SK-N-SH treated with all-trans-retinoic acid at 6 μM for 48 hours (cell line): ENCODE data around the gene NDUFA5.

Source experiments
- ATAC-seq: fragments of 200-7000 bp; cut with Tn5 transposase; 3 replicates; pipeline ENCODE4 v1.9.1; 2020; ENCODE audit warnings: mild to moderate bottlenecking, moderate library complexity
- ARNTL ChIP-seq: fragments of 450-650 bp; formaldehyde crosslinking; IDR thresholded peaks from 2 replicates; pipeline ENCODE4 v1.5.0; 2020; ENCODE audit warnings: low read depth, mild to moderate bottlenecking, moderate library complexity, borderline replicate concordance
- BACH2 ChIP-seq: fragments of 250-450 bp; sonication (Bioruptor Pico); IDR thresholded peaks from 2 replicates; pipeline ENCODE4 v1.9.0; 2021; ENCODE audit warnings: mild to moderate bottlenecking, borderline replicate concordance
- CSDC2 ChIP-seq: fragments of 250-450 bp; sonication (Bioruptor Pico); IDR thresholded peaks from 2 replicates; pipeline ENCODE4 v1.5.0; 2020; ENCODE audit warnings: mild to moderate bottlenecking, moderate library complexity
- ESRRG ChIP-seq: fragments of 250-450 bp; sonication (Bioruptor Pico); IDR thresholded peaks from 2 replicates; pipeline ENCODE4 v1.6.1; 2021; ENCODE audit warnings: mild to moderate bottlenecking
- GLIS3 ChIP-seq: fragments of 250-450 bp; sonication (Bioruptor Pico); IDR thresholded peaks from 2 replicates; pipeline ENCODE4 v1.5.0; 2020; ENCODE audit warnings: mild to moderate bottlenecking, moderate library complexity
- ISL1 ChIP-seq: fragments of 250-450 bp; sonication (Bioruptor Pico); IDR thresholded peaks from 2 replicates; pipeline ENCODE4 v2.1.2; 2022; ENCODE audit warnings: mild to moderate bottlenecking, moderate library complexity
- OSR1 ChIP-seq: fragments of 250-450 bp; sonication (Bioruptor Pico); IDR thresholded peaks from 2 replicates; pipeline ENCODE4 v1.8.0; 2022; ENCODE audit warnings: moderate library complexity, mild to moderate bottlenecking, inconsistent platforms
- PPARA ChIP-seq: fragments of 250-450 bp; sonication (Bioruptor Pico); IDR thresholded peaks from 2 replicates; pipeline ENCODE4 v1.5.0; 2020; ENCODE audit warnings: mild to moderate bottlenecking, borderline replicate concordance
- RARB ChIP-seq: fragments of 250-450 bp; sonication (Bioruptor Pico); IDR thresholded peaks from 2 replicates; pipeline ENCODE4 v1.8.0; 2021; ENCODE audit warnings: mild to moderate bottlenecking, moderate library complexity
- SNAI2 ChIP-seq: fragments of 250-450 bp; sonication (Bioruptor Pico); IDR thresholded peaks from 2 replicates; pipeline ENCODE4 v1.5.0; 2020; ENCODE audit warnings: mild to moderate bottlenecking, moderate library complexity
- TOX ChIP-seq: fragments of 250-450 bp; sonication (Bioruptor Pico); IDR thresholded peaks from 2 replicates; pipeline ENCODE4 v1.8.0; 2021; ENCODE audit warnings: mild to moderate bottlenecking, moderate library complexity, borderline replicate concordance
- ZC3H10 ChIP-seq: fragments of 250-450 bp; sonication (Bioruptor Pico); IDR thresholded peaks from 2 replicates; pipeline ENCODE4 v1.5.1; 2021; ENCODE audit warnings: mild to moderate bottlenecking, moderate library complexity
- ZFP3 ChIP-seq: fragments of 250-450 bp; sonication (Bioruptor Pico); IDR thresholded peaks from 2 replicates; pipeline ENCODE4 v1.5.0; 2020; ENCODE audit warnings: mild to moderate bottlenecking, moderate library complexity
- ZFP30 ChIP-seq: fragments of 450-650 bp; formaldehyde crosslinking; IDR thresholded peaks from 2 replicates; pipeline ENCODE4 v1.5.0; 2022; ENCODE audit warnings: mild to moderate bottlenecking, moderate library complexity
- ZNF565 ChIP-seq: fragments of 450-650 bp; formaldehyde crosslinking; conservative IDR thresholded peaks from 2 replicates; pipeline ENCODE4 v1.5.0; 2020; ENCODE audit warnings: low read depth, mild to moderate bottlenecking, moderate library complexity
- ZNF70 ChIP-seq: fragments of 450-650 bp; formaldehyde crosslinking; IDR thresholded peaks from 2 replicates; pipeline ENCODE4 v1.5.0; 2020; ENCODE audit warnings: mild to moderate bottlenecking, moderate library complexity
- ZNF8 ChIP-seq: fragments of 450-650 bp; formaldehyde crosslinking; IDR thresholded peaks from 2 replicates; pipeline ENCODE4 v1.5.0; 2020; ENCODE audit warnings: mild to moderate bottlenecking, moderate library complexity
- TF ChIP-seq, protein P1 (sequence below): fragments of 250-450 bp; sonication (Bioruptor Pico); IDR thresholded peaks from 2 replicates; pipeline ENCODE4 v1.5.1; 2020; ENCODE audit warnings: low read depth, mild to moderate bottlenecking, moderate library complexity
- TF ChIP-seq, protein P2 (sequence below): fragments of 250-450 bp; sonication (Bioruptor Pico); IDR thresholded peaks from 2 replicates; pipeline ENCODE4 v1.5.1; 2021; ENCODE audit warnings: mild to moderate bottlenecking, moderate library complexity
- TF ChIP-seq, protein P3 (sequence below): fragments of 250-450 bp; sonication (Bioruptor Pico); IDR thresholded peaks from 2 replicates; pipeline ENCODE4 v1.5.0; 2020; ENCODE audit warnings: mild to moderate bottlenecking, moderate library complexity
- TF ChIP-seq, protein P4 (sequence below): fragments of 250-450 bp; sonication (Bioruptor Pico); IDR thresholded peaks from 2 replicates; pipeline ENCODE4 v1.8.0; 2020; ENCODE audit warnings: mild to moderate bottlenecking, moderate library complexity, borderline replicate concordance

The NDUFA5 gene

DNA sequence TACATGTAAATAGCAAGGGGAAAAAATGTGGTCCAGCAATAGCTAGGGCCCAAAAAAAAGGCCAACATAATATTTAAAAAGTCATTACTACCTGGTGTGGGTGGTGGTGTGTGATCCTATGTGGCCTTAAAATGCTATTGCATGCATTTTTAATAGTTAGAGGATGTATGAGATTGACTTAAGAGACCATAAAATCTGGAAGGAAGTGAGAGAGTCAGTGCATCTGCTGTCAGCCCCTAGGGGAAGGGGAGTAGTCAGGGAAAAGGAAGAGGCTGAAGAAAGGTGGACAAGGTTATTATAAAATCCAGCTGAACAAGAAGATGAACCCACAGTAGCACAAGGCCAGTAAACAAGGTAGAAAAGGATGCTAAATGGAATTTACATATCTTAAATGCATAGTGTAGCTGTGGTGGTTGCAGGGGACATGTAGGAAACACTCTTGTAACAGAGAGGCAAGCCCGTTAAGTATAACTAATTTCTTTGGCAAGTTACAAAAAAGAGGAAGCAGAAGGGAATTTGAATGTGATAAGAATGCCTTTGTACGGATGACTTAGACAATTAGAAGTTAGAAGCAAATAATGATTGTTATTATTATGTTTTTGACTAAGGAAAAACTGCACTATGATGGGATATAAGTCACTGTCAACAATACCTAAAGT, 11.9 kb upstream of the NDUFA5 start:
- TF ChIP-seq, protein P1, sequence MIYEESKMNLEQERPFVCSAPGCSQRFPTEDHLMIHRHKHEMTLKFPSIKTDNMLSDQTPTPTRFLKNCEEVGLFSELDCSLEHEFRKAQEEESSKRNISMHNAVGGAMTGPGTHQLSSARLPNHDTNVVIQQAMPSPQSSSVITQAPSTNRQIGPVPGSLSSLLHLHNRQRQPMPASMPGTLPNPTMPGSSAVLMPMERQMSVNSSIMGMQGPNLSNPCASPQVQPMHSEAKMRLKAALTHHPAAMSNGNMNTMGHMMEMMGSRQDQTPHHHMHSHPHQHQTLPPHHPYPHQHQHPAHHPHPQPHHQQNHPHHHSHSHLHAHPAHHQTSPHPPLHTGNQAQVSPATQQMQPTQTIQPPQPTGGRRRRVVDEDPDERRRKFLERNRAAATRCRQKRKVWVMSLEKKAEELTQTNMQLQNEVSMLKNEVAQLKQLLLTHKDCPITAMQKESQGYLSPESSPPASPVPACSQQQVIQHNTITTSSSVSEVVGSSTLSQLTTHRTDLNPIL (CRISPR knock-in tag): no peak
- TF ChIP-seq SNAI2 (CRISPR knock-in tag) (no peak), PPARA (CRISPR knock-in tag) (no peak), ARNTL (CRISPR knock-in tag) (no peak), TOX (CRISPR knock-in tag) (no peak)
- no peak for ATAC-seq

DNA sequence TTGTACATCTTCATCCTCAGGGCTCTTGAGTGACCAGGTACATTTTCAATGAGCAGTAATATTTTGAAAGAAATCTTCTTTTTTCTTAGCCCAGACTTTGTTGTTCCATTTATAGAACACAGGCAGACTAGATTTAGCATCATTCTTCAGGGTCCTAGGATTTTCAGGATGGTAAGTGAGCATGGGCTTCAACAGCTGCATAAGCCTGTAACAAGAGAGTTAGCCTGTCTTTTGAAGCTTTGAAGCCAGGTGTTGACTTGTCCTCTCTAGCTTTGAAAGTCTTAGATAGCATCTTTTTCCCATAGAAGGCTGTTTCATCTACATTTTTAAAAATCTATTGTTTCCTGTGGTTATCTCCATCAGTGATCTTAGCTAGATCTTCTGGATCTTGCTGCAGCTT, 4.5 kb upstream of the NDUFA5 start:
- TF ChIP-seq BACH2 (no peak), GLIS3 (no peak), ISL1 (CRISPR knock-in tag) (no peak), TOX (CRISPR knock-in tag) (no peak), ZNF8 (no peak), PPARA (CRISPR knock-in tag) (no peak), ZC3H10 (CRISPR knock-in tag) (no peak), ZNF565 (CRISPR knock-in tag) (no peak), CSDC2 (CRISPR knock-in tag) (no peak), SNAI2 (CRISPR knock-in tag) (no peak), ARNTL (CRISPR knock-in tag) (no peak), ZNF70 (no peak), ESRRG (CRISPR knock-in tag) (no peak), RARB (CRISPR knock-in tag) (no peak), OSR1 (CRISPR knock-in tag) (no peak)
- TF ChIP-seq, protein P1 (CRISPR knock-in tag): no peak
- TF ChIP-seq, protein P2, sequence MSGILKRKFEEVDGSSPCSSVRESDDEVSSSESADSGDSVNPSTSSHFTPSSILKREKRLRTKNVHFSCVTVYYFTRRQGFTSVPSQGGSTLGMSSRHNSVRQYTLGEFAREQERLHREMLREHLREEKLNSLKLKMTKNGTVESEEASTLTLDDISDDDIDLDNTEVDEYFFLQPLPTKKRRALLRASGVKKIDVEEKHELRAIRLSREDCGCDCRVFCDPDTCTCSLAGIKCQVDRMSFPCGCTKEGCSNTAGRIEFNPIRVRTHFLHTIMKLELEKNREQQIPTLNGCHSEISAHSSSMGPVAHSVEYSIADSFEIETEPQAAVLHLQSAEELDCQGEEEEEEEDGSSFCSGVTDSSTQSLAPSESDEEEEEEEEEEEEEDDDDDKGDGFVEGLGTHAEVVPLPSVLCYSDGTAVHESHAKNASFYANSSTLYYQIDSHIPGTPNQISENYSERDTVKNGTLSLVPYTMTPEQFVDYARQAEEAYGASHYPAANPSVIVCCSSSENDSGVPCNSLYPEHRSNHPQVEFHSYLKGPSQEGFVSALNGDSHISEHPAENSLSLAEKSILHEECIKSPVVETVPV (CRISPR knock-in tag): no peak
- ATAC-seq: no peak

DNA sequence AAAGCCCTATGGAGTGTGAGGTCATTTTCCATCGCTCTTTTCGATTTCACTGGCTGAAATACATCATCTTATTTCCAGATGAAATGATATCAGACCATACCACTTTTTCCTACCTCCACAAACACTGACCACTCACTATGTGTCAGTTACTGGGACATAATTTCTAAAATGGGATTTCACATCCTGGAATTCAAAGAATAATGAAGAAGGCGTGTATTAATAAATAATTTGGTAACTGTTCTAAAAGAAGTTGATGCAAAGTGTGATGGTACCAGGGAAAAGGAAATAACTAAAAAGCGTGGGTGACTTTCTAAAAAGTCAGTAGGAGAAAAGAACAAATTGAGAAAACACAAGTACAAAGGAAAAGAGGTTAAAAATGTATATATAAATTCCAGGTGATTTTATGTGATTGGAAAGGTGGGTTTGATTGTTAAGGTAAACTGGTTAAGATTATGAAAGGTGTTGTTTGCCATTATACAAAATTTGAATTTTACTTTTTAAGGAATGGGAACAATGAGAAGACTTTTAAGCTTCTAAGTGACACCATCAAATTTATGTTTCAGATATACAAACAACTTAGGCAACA, 764 bp upstream of the NDUFA5 start:
- no peak for ATAC-seq

More for the DNA sequence above, 764 bp upstream of the NDUFA5 start:
- TF ChIP-seq ZFP30 (CRISPR knock-in tag) (no peak), TOX (CRISPR knock-in tag) (no peak), BACH2 (no peak), GLIS3 (no peak), ZFP3 (no peak), ZNF70 (no peak), ZC3H10 (CRISPR knock-in tag) (no peak), CSDC2 (CRISPR knock-in tag) (no peak), ZNF565 (CRISPR knock-in tag) (no peak), SNAI2 (CRISPR knock-in tag) (no peak), PPARA (CRISPR knock-in tag) (no peak)
- TF ChIP-seq, protein P3, sequence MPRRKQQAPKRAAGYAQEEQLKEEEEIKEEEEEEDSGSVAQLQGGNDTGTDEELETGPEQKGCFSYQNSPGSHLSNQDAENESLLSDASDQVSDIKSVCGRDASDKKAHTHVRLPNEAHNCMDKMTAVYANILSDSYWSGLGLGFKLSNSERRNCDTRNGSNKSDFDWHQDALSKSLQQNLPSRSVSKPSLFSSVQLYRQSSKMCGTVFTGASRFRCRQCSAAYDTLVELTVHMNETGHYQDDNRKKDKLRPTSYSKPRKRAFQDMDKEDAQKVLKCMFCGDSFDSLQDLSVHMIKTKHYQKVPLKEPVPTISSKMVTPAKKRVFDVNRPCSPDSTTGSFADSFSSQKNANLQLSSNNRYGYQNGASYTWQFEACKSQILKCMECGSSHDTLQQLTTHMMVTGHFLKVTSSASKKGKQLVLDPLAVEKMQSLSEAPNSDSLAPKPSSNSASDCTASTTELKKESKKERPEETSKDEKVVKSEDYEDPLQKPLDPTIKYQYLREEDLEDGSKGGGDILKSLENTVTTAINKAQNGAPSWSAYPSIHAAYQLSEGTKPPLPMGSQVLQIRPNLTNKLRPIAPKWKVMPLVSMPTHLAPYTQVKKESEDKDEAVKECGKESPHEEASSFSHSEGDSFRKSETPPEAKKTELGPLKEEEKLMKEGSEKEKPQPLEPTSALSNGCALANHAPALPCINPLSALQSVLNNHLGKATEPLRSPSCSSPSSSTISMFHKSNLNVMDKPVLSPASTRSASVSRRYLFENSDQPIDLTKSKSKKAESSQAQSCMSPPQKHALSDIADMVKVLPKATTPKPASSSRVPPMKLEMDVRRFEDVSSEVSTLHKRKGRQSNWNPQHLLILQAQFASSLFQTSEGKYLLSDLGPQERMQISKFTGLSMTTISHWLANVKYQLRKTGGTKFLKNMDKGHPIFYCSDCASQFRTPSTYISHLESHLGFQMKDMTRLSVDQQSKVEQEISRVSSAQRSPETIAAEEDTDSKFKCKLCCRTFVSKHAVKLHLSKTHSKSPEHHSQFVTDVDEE (CRISPR knock-in tag): no peak
- TF ChIP-seq, protein P4, sequence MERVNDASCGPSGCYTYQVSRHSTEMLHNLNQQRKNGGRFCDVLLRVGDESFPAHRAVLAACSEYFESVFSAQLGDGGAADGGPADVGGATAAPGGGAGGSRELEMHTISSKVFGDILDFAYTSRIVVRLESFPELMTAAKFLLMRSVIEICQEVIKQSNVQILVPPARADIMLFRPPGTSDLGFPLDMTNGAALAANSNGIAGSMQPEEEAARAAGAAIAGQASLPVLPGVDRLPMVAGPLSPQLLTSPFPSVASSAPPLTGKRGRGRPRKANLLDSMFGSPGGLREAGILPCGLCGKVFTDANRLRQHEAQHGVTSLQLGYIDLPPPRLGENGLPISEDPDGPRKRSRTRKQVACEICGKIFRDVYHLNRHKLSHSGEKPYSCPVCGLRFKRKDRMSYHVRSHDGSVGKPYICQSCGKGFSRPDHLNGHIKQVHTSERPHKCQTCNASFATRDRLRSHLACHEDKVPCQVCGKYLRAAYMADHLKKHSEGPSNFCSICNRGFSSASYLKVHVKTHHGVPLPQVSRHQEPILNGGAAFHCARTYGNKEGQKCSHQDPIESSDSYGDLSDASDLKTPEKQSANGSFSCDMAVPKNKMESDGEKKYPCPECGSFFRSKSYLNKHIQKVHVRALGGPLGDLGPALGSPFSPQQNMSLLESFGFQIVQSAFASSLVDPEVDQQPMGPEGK (CRISPR knock-in tag): no peak
- TF ChIP-seq, protein P2 (CRISPR knock-in tag): no peak
